ENCODE results near the gene SUSD3. TPM values are rescaled to one million over a fixed set of nuclear protein-coding genes. Genes with fewer than 3 reads are reported as not detected.

The SUSD3 gene
- total RNA-seq, 1 experiment from 2014 or later, result not detected

DNA sequence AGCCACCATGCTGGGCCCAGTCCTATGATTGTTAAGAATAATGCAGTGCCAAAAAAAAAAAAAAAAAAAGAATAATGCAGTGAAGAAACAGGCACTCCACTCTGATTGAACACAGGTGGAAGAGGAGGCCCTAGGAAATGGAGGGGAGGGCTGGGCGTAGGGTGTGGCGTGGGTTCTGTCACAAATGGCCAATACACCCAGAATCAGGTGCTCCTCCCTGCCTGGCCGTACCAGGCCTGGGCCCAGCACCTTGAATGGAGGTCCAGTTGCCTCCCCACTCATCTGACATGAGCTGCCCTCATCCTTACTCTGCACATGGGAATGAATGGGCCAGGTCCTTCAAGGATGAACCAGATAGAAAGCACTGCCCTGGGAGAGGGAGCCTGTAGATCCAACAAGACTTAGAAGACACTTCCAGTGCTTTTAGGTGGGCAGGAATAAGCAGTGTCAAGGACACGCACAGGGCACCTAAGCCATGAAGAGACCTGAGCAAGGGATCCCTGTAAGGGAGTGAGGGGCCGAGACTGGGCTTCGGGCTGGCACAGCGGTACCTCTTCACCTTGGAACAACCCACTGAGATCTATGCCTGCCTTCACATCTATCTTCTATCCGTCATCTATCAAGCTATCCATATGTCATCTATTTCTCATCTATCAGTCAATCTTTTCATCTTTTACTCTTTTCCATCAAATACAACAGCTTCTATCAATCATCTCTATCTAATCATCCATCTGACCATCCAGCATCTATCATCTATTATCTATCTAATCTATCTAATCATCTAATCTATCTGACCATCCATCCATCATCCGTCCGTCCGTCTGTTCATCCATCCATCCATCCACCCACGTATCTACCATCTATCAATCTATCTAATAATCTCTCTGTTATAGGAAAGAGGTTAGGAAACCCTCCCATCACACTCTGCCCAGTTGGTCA lies 59.7 kb downstream of the SUSD3 start:
- POLR2A ChIA-PET (ENCODE audit: low non-redundant PET), result no interaction called here
- TF ChIP-seq, protein P1, sequence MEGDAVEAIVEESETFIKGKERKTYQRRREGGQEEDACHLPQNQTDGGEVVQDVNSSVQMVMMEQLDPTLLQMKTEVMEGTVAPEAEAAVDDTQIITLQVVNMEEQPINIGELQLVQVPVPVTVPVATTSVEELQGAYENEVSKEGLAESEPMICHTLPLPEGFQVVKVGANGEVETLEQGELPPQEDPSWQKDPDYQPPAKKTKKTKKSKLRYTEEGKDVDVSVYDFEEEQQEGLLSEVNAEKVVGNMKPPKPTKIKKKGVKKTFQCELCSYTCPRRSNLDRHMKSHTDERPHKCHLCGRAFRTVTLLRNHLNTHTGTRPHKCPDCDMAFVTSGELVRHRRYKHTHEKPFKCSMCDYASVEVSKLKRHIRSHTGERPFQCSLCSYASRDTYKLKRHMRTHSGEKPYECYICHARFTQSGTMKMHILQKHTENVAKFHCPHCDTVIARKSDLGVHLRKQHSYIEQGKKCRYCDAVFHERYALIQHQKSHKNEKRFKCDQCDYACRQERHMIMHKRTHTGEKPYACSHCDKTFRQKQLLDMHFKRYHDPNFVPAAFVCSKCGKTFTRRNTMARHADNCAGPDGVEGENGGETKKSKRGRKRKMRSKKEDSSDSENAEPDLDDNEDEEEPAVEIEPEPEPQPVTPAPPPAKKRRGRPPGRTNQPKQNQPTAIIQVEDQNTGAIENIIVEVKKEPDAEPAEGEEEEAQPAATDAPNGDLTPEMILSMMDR (conservative IDR thresholded peaks at IDR 0.05; ENCODE audit: low read depth, low read length), result no peak
- TF ChIP-seq EZH2 (IDR thresholded peaks at IDR 0.05; ENCODE audit: borderline replicate concordance, low read depth, low read length, poor library complexity, severe bottlenecking), result no peak

DNA sequence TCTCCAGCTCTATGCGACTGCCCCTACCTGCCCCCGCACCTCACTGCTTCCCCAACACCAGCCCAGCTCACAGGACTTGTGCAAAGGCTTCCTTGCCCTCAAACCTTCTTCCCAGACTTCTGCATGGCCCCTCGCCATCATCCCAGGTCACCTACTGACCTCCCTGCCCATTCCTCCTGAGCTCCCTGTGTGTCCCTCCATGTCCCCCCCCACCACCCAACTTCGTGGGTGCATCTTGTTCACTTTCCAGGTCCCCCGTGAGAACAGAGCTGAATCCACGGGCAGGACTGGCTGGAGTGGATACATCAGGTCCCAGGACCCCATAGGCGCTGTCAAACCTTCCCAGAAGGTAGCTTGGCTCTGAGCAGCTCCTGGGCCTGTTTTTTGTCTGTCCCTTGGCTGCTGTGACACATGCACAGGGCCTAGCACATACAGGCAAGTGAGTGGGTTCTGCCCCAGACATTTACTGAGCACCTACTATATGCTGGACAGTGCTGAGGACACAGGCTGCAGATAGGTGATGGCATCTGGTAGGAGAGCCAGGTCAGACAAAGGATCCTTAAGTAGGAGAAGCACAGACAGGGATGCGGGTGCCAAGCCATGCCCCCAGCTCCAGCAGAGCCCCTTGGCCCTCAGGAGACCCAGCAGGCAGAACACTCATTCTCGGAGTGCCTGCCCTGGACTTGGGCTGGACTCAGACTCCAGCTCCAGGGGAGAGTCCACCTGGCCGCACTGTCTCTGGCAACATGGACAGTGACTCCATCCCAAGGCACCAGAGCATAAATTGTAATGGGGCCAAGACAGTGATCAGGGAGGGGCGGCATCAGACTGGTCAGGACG lies 60.6 kb downstream of the SUSD3 start:
- TF ChIP-seq, protein P1 (conservative IDR thresholded peaks at IDR 0.05; ENCODE audit: low read depth, low read length), result no peak
- TF ChIP-seq EZH2 (IDR thresholded peaks at IDR 0.05; ENCODE audit: borderline replicate concordance, low read depth, low read length, poor library complexity, severe bottlenecking), result no peak
- CTCF ChIA-PET, result no interaction called here
- no peak for DNase-seq (ENCODE audit: low spot score)

More for the DNA sequence above, 59.7 kb downstream of the SUSD3 start:
- no peaks in the 10 kb centered on the region for H3K4me1 ChIP-seq (ENCODE audit: insufficient read depth, low read length, poor library complexity, severe bottlenecking)
- no peaks in the 10 kb centered on the region for H3K27me3 ChIP-seq (replicated peaks; ENCODE audit: insufficient read depth, low read depth, low read length, poor library complexity)
- no peaks in the 10 kb centered on the region for H3K36me3 ChIP-seq (ENCODE audit: insufficient read depth, low read length, poor library complexity, severe bottlenecking)
- DNase-seq (ENCODE audit: low spot score), result no peak
- no peaks in the 10 kb centered on the region for H3K9me3 ChIP-seq (ENCODE audit: low read depth, low read length, poor library complexity, severe bottlenecking)
- BruUV-seq (replicated peaks), result no TSS peak
- CTCF ChIA-PET, result no interaction called here
- no peak overlapping the region for H3K27ac ChIP-seq (ENCODE audit: low read depth, low read length, poor library complexity, severe bottlenecking)
- intact Hi-C loops (cut with micrococcal nuclease; ENCODE audit: unreplicated experiment), result no loop called here
- H3K4me3 ChIP-seq (ENCODE audit: low read depth, low read length, poor library complexity, severe bottlenecking), result no peak overlapping the region

DNA sequence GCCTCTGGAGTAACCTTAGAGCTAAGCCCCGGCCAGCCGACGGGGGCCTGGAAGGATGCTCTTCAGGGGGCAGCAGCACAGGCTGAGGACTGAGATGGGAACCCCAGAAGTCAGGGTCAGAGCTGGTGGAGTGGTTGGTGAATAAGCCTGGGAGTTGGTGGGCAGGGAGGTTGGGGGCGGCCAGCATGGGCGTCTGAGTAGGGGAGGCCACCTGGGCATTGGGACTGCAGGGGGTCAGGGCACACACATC lies 61.1 kb downstream of the SUSD3 start:
- no peak for DNase-seq (ENCODE audit: low spot score)
- no peak overlapping the region for H3K27ac ChIP-seq (ENCODE audit: low read depth, low read length, poor library complexity, severe bottlenecking)
- H3K27me3 ChIP-seq (replicated peaks; ENCODE audit: insufficient read depth, low read depth, low read length, poor library complexity), result no peaks in the 10 kb centered on the region
- POLR2A ChIA-PET (ENCODE audit: low non-redundant PET), result no interaction called here
- no TSS peak for BruUV-seq (replicated peaks)
- TF ChIP-seq EZH2 (IDR thresholded peaks at IDR 0.05; ENCODE audit: borderline replicate concordance, low read depth, low read length, poor library complexity, severe bottlenecking), result no peak
- TF ChIP-seq, protein P1 (conservative IDR thresholded peaks at IDR 0.05; ENCODE audit: low read depth, low read length), result no peak
- no peaks in the 10 kb centered on the region for H3K36me3 ChIP-seq (ENCODE audit: insufficient read depth, low read length, poor library complexity, severe bottlenecking)
- H3K4me1 ChIP-seq (ENCODE audit: insufficient read depth, low read length, poor library complexity, severe bottlenecking), result no peaks in the 10 kb centered on the region
- CTCF ChIA-PET, result no interaction called here
- no peaks in the 10 kb centered on the region for H3K9me3 ChIP-seq (ENCODE audit: low read depth, low read length, poor library complexity, severe bottlenecking)
- no peak overlapping the region for H3K4me3 ChIP-seq (ENCODE audit: low read depth, low read length, poor library complexity, severe bottlenecking)
- intact Hi-C loops (cut with micrococcal nuclease; ENCODE audit: unreplicated experiment), result no loop called here

More for the DNA sequence above, 60.6 kb downstream of the SUSD3 start:
- H3K9me3 ChIP-seq (ENCODE audit: low read depth, low read length, poor library complexity, severe bottlenecking), result no peaks in the 10 kb centered on the region
- H3K27ac ChIP-seq (ENCODE audit: low read depth, low read length, poor library complexity, severe bottlenecking), result no peak overlapping the region
- no peak overlapping the region for H3K4me3 ChIP-seq (ENCODE audit: low read depth, low read length, poor library complexity, severe bottlenecking)
- H3K27me3 ChIP-seq (replicated peaks; ENCODE audit: insufficient read depth, low read depth, low read length, poor library complexity), result no peaks in the 10 kb centered on the region
- H3K4me1 ChIP-seq (ENCODE audit: insufficient read depth, low read length, poor library complexity, severe bottlenecking), result no peaks in the 10 kb centered on the region
- no peaks in the 10 kb centered on the region for H3K36me3 ChIP-seq (ENCODE audit: insufficient read depth, low read length, poor library complexity, severe bottlenecking)
- intact Hi-C loops (cut with micrococcal nuclease; ENCODE audit: unreplicated experiment), result no loop called here
- POLR2A ChIA-PET (ENCODE audit: low non-redundant PET), result no interaction called here
- BruUV-seq (replicated peaks), result no TSS peak

Measured in A673 (cell line).